Activated CD8-positive, alpha-beta memory T cell treated with anti-CD3 and anti-CD28 coated beads, Interleukin-2, amount 50 U/mL, for 48 hours (primary cell): ENCODE measurements around the gene ITPRIPL2.
A peak's percentile ranks its signal among the peaks of the same experiment; 100 is the strongest.

ENCODE experiments used
- DNase-seq: peaks from one replicate; pipeline ENCODE4 v3.0.0-alpha.2; 2020

Gene ITPRIPL2

DNA sequence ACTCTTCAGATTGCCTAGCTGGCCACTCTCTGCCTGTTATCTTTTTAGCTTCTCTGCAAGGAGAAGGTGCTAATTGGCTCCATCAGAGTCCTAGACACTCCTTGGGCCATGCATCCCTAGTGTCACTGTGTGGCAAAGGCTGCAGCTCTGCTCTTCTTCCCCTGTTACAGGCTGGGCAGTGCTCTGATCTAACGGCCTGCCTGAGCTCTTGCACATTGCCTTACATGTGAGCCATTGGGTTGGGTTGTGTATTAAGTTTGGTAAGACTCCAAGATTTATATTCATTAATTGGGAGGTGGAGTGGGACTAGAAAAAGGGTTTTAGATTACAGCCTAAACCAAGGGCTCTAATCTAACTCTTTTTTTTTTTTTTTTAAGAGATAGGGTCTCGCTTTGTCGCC is 31.2 kb downstream of the ITPRIPL2 start:
- no peak for DNase-seq

- no peak for DNase-seq
Observed at GRCh38 chr16:19147126-19147525, 33.4 kb downstream of the ITPRIPL2 start.

DNA sequence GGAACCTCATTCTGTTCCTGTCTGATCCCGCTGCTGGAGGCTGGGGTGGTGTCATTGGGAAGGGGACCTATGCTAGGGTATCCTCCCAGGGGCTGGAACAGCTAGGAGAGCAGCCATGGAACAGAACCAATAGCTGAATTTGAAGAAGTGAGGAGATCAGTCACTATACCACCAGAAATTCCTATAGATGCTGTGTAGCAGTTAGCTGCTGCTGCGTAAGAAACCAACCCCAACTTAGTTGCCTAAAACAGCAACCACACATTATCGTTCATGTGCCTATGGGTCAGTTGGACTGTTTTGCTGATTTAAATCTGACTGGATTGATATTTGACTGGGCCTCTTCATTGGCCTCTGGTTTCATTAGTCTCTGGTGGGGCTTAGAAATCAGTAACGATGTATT is 33.9 kb downstream of the ITPRIPL2 start:
- no peak for DNase-seq

GRCh38 chr16:19148189-19148588 is 34.4 kb downstream of the ITPRIPL2 start:
- DNase-seq = no peak

- DNase-seq = no peak
Observed at GRCh38 chr16:19151310-19151709, 37.5 kb downstream of the ITPRIPL2 start.

DNA sequence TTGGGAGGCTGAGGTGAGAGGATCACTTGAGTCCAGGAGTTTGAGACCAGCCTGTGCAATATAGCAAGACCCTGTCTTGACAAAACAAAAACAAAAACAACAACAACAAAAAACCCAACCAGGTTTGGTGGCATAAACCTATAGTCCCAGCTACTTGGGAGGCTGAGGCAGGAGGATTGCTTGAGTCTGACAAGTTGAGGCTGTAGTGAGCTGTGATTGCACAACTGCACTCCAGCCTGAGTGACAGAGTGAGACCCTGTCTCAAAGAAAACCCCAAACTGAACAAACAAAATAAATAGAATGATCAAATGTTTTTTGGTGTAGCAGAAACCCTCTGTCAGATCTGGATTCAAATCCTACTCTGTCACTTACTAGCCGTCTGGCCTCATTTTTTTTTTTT is 38.3 kb downstream of the ITPRIPL2 start:
- DNase-seq = no peak

DNA sequence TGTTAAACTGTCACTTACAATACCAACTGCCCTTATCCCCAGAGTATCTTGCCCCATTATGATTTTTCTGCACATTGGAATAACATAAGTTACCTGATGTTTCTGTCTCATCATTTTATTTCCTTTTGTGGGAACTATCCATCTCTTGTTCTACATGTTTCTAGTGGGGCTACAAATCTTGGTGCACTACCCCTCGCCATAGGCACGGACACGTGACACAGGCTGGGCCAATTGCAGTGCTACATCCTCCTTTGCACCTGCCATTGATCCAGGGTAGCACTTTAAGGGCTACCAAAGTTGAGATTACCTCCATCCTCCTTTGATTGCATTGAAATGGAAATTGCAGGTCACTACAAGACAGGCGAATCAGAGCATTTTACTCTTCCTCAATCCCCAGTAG is 40.1 kb downstream of the ITPRIPL2 start:
- no peak for DNase-seq

DNA sequence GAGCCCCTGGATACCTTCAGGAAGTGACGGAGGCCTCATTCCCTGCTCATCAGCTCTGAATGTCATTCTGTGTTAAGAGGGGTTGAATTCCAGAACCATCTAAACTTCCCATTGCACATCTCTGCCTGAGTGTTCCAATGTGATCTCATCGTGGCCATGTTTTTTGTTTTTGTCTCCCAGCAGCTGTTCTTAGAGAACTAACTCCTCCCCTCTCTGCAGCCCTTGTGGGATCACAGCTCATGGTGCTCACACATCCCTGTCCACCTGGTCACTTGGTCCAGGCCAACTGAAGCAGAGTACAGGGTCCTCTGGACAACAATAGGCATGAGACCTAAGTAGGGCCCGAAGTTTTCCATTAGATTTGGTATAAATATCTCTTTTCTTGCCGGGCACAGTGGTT is 48.3 kb downstream of the ITPRIPL2 start:
- DNase-seq = no peak

DNA sequence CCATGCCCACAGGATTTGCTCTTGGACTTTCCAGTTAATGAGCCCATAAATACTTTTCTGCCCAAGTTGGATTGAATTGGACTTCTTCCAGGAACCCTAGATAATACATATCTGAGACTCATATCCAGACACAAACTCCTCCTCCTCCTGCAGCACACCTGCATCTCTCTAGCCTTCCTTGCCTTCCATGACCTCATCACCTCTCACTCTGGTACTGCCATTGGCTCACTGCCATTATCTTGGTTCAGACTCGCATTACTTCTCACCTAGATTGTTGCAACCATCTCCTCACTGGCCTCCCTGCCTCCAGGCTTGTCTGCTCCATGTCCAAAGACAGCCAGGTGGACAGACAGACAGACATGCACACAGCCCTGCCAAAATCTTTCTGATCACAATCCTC is 49.5 kb downstream of the ITPRIPL2 start:
- no peak for DNase-seq

DNA sequence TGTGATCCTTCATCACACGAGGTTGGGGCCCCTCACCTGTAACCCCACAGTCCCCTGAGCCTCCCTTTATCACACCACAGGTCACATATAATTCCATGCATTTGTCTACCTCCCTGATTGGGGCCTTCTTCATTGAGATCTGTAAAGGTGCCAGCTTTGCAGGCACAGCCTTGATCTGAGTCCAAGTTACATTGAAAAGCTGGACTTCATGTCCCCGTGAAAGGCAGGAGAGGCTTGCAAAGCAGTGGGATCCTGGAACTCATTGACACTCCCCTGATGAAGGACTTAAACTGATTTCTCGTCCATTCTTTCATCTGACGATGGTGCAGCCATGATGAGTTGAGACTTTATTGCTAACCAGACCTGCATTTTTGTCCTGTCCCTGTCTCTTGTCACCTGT is 50.5 kb downstream of the ITPRIPL2 start:
- no peak for DNase-seq

- no peak for DNase-seq
Observed at GRCh38 chr16:19165101-19165500, 51.3 kb downstream of the ITPRIPL2 start.

GRCh38 chr16:19166500-19166899 is 52.7 kb downstream of the ITPRIPL2 start:
- no peak for DNase-seq

- DNase-seq = peak; percentile 81
Observed at GRCh38 chr16:19167710-19168370, 54.1 kb downstream of the ITPRIPL2 start, which contains the start of gene SYT17. Gene SYT17, plus strand, starts transcription at chr16:19168240. Its CDS starts 407 bp downstream, at chr16:19168647.

GRCh38 chr16:19168371-19169081 is 54.8 kb downstream of the ITPRIPL2 start:
- peak; percentile 51 for DNase-seq

GRCh38 chr16:19169082-19169639 is 55.4 kb downstream of the ITPRIPL2 start:
- DNase-seq = no peak

DNA sequence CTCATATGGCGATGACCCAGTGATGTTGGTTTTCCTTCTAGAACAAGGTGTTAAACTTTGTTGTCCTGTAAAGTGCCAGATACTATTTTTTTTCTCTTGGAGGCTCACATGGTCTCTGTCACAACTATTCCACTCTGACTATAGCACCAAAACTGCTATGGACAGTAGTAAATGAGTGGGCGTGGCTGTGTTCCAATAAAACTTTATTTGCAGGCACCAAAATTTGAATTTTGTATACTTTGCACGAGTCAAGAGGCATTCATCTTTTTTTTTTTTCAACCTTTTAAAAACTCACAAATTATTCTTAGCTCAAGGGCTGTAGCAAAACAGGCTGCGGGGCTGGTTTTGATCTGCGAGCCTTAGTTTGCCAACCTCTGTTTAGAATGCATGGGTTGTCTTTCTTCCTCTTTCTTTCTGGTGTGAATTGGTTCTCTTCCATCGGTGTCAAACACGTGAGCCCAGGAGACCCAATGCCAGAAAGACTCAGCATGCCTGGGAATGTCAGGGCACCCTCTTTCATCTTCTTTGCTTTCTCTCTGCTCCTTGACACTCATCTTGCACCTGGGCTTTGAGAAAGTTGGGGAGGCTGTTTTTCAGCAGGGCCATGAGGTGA is 56.4 kb downstream of the ITPRIPL2 start:
- DNase-seq = no peak
